Measurements from ENCODE around the gene TRPV3. TPM values are rescaled to one million over a fixed set of nuclear protein-coding genes. Genes with fewer than 3 reads are reported as not detected.

TRPV3 gene
- total RNA-seq, 1 experiment from 2014 or later, result 0.13 TPM

- DNase-seq (ENCODE audit: low spot score), result no peak
- Histone ChIP-seq H3K4me3 (ENCODE audit: low read depth, low read length, poor library complexity, severe bottlenecking) (no peak overlapping the region), H3K9me3 (ENCODE audit: low read depth, low read length, poor library complexity, severe bottlenecking) (no peaks in the 10 kb centered on the region), H3K36me3 (ENCODE audit: insufficient read depth, low read length, poor library complexity, severe bottlenecking) (no peaks in the 10 kb centered on the region), H3K27me3 (replicated peaks; ENCODE audit: insufficient read depth, low read depth, low read length, poor library complexity) (no peaks in the 10 kb centered on the region), H3K27ac (ENCODE audit: low read depth, low read length, poor library complexity, severe bottlenecking) (no peak overlapping the region), H3K4me1 (ENCODE audit: insufficient read depth, low read length, poor library complexity, severe bottlenecking) (no peaks in the 10 kb centered on the region)
- intact Hi-C loops (cut with micrococcal nuclease; ENCODE audit: unreplicated experiment), result no loop called here
- POLR2A ChIA-PET (ENCODE audit: low non-redundant PET), result no interaction called here
- CTCF ChIA-PET, result no interaction called here
- TF ChIP-seq EZH2 (IDR thresholded peaks at IDR 0.05; ENCODE audit: borderline replicate concordance, low read depth, low read length, poor library complexity, severe bottlenecking) (no peak), CTCF (conservative IDR thresholded peaks at IDR 0.05; ENCODE audit: low read depth, low read length) (no peak)
- BruUV-seq (replicated peaks), result no TSS peak
Observed at GRCh38 chr17:3502466-3502865, 55.1 kb downstream of the TRPV3 start.

- CTCF ChIA-PET, result interaction anchor here (0.7 kb wide), 1 partner anchor 39 kb away, joined by 3 read pairs; no protein-coding TSS in a partner anchor
- TF ChIP-seq EZH2 (IDR thresholded peaks at IDR 0.05; ENCODE audit: borderline replicate concordance, low read depth, low read length, poor library complexity, severe bottlenecking), result no peak
- no peak for TF ChIP-seq CTCF (conservative IDR thresholded peaks at IDR 0.05; ENCODE audit: low read depth, low read length)
- peaks cover 3% of the 10 kb centered on the region for H3K27me3 ChIP-seq (replicated peaks; ENCODE audit: insufficient read depth, low read depth, low read length, poor library complexity)
- intact Hi-C loops (cut with micrococcal nuclease; ENCODE audit: unreplicated experiment), result no loop called here
- DNase-seq (ENCODE audit: low spot score), result no peak
- H3K36me3 ChIP-seq (ENCODE audit: insufficient read depth, low read length, poor library complexity, severe bottlenecking), result no peaks in the 10 kb centered on the region
- H3K9me3 ChIP-seq (ENCODE audit: low read depth, low read length, poor library complexity, severe bottlenecking), result no peaks in the 10 kb centered on the region
- POLR2A ChIA-PET (ENCODE audit: low non-redundant PET), result no interaction called here
- no peak overlapping the region for H3K4me3 ChIP-seq (ENCODE audit: low read depth, low read length, poor library complexity, severe bottlenecking)
- no TSS peak for BruUV-seq (replicated peaks)
- no peak overlapping the region for H3K27ac ChIP-seq (ENCODE audit: low read depth, low read length, poor library complexity, severe bottlenecking)
- H3K4me1 ChIP-seq (ENCODE audit: insufficient read depth, low read length, poor library complexity, severe bottlenecking), result no peaks in the 10 kb centered on the region
Observed at GRCh38 chr17:3501344-3501743, 56.3 kb downstream of the TRPV3 start.

GRCh38 chr17:3497101-3497500 is 60.5 kb downstream of the TRPV3 start:
- intact Hi-C loops (cut with micrococcal nuclease; ENCODE audit: unreplicated experiment), result no loop called here
- Histone ChIP-seq H3K4me1 (ENCODE audit: insufficient read depth, low read length, poor library complexity, severe bottlenecking) (no peaks in the 10 kb centered on the region), H3K9me3 (ENCODE audit: low read depth, low read length, poor library complexity, severe bottlenecking) (no peaks in the 10 kb centered on the region), H3K27ac (ENCODE audit: low read depth, low read length, poor library complexity, severe bottlenecking) (no peak overlapping the region), H3K4me3 (ENCODE audit: low read depth, low read length, poor library complexity, severe bottlenecking) (no peak overlapping the region), H3K36me3 (ENCODE audit: insufficient read depth, low read length, poor library complexity, severe bottlenecking) (no peaks in the 10 kb centered on the region), H3K27me3 (replicated peaks; ENCODE audit: insufficient read depth, low read depth, low read length, poor library complexity) (peaks cover 11% of the 10 kb centered on the region)
- POLR2A ChIA-PET (ENCODE audit: low non-redundant PET), result no interaction called here
- CTCF ChIA-PET, result no interaction called here
- no peak for DNase-seq (ENCODE audit: low spot score)
- BruUV-seq (replicated peaks), result no TSS peak
- no peak for TF ChIP-seq CTCF (conservative IDR thresholded peaks at IDR 0.05; ENCODE audit: low read depth, low read length)
- TF ChIP-seq EZH2 (IDR thresholded peaks at IDR 0.05; ENCODE audit: borderline replicate concordance, low read depth, low read length, poor library complexity, severe bottlenecking), result no peak
